Adipocyte (in vitro differentiated cells): Measurements from ENCODE around the gene CLCA2.
"Not testable (repeated sequence)": the region's sequence is repeated elsewhere in the genome, so short reads cannot be mapped to it uniquely, and the experiment has no call there.

ENCODE experiments used
- DNase-seq: peaks from one replicate; pipeline ENCODE4 v3.0.0-alpha.2; 2015; ENCODE audit warnings: low read depth
- H3K27me3 ChIP-seq: replicated peaks from 2 replicates; pipeline ENCODE4 v1.7.0; 2013; ENCODE audit warnings: mild to moderate bottlenecking, low read length, moderate library complexity; ENCODE audit not compliant: control insufficient read depth, insufficient read depth
- H3K36me3 ChIP-seq: 2 replicates; pipeline ENCODE4 v1.7.0; 2013; ENCODE audit warnings: low read length, mild to moderate bottlenecking, moderate library complexity; ENCODE audit not compliant: control insufficient read depth, insufficient read depth, severe bottlenecking
- H3K4me1 ChIP-seq: 2 replicates; pipeline ENCODE4 v1.7.0; 2013; ENCODE audit warnings: mild to moderate bottlenecking, low read length, moderate library complexity; ENCODE audit not compliant: control insufficient read depth, insufficient read depth
- H3K4me3 ChIP-seq: 2 replicates; pipeline ENCODE4 v1.7.0; 2013; ENCODE audit warnings: mild to moderate bottlenecking, low read length, moderate library complexity
- H3K9ac ChIP-seq: 2 replicates; pipeline ENCODE4 v1.7.0; 2013; ENCODE audit warnings: mild to moderate bottlenecking, low read length, moderate library complexity
- H3K9me3 ChIP-seq: 2 replicates; pipeline ENCODE4 v1.7.0; 2013; ENCODE audit warnings: mild to moderate bottlenecking, low read length, moderate library complexity; ENCODE audit not compliant: control insufficient read depth

Gene CLCA2

DNA sequence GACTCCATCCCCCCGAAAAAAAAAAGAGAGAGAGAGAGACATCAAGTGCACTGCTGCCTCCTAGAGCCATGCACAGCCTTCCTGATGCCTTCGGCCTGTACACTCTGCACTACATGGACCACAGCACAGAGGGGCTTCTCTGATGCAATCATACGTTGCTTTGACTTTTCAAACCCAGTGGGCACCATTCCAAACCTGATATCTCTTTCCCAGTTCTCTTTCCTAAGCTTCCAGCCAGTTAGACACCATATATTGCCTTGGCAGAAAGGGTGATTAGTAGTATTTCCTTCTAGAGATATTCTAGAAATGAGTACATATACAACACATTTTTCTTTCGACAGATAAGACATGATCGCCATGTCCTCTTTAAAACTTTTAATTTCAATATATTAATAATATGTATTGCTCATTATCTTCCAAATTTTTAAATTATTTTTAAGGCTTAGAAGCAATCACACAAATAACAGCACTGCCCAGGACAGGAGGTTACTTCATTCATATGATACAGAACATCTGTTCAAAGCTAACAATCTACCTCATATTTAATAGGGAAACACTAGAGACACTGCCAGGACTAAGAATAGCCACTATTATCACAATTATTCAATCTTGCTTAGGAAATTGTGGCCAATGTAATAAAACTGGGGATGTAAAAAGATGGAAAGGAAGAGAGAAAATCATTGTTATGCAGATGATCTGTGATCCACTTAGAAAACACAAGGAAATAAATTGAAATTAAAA lies 54.6 kb downstream of the CLCA2 start:
- Histone ChIP-seq H3K9me3 (no peaks in the 10 kb centered on the region), H3K27me3 (no peaks in the 10 kb centered on the region), H3K9ac (no peak overlapping the region), H3K36me3 (no peaks in the 10 kb centered on the region), H3K4me3 (no peak overlapping the region), H3K4me1 (peaks cover 10% of the 10 kb centered on the region)
- no peak for DNase-seq

DNA sequence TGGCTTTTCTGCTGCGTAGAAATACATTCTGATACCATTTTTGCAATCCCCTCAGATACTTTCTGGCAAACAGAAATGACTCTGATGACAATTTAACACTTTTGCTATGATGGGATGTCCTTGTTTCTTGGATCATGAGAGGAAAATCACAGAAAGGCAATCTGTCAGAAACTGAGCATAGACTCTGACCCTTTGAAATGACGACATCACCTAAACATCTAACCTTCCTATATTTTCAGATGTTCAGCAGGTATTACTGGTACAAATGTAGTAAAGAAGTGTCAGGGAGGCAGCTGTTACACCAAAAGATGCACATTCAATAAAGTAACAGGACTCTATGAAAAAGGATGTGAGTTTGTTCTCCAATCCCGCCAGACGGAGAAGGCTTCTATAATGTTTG lies 58.0 kb downstream of the CLCA2 start:
- no peaks in the 10 kb centered on the region for H3K27me3 ChIP-seq
- H3K9me3 ChIP-seq = no peaks in the 10 kb centered on the region
- no peak for DNase-seq
- no peak overlapping the region for H3K9ac ChIP-seq
- no peaks in the 10 kb centered on the region for H3K36me3 ChIP-seq
- H3K4me3 ChIP-seq = no peak overlapping the region
- peaks cover 14% of the 10 kb centered on the region for H3K4me1 ChIP-seq

DNA sequence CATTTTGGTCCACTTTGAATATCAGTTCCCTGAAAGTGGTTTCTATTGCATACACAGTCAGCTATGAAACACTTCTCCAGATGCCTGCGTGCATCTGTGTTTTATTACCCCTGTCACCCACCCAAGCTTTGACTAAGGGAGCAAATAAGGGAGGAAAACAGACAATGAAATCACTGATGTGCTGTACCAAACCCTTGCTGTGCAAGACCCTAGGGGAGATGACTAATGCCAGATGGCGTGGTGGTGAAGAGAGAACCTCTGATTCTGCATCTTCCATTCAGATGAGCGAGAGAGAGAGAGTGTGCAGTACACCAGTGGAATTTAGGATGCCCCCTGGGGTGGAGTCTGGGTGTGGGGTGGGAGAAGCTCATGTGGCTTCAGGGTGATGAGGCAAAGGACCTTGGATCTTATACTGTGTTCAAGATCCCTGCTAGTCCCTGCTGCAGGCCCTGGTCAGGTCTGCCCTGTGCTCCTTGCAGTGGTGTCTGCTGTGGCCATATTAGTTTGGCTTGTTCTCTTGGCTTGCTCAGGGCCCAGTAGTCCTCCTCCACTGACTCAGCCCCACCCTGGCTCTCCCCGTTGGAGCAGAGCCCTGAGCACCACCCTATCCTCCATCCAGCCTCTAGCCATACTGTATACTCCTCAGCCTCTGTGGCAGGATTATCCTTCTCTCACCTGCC lies 63.3 kb downstream of the CLCA2 start:
- Histone ChIP-seq H3K27me3 (no peaks in the 10 kb centered on the region), H3K36me3 (no peaks in the 10 kb centered on the region), H3K9ac (peak overlapping the region; percentile 7), H3K4me1 (peaks cover 15% of the 10 kb centered on the region), H3K4me3 (no peak overlapping the region), H3K9me3 (no peaks in the 10 kb centered on the region)
- DNase-seq = peak; percentile 84

DNA sequence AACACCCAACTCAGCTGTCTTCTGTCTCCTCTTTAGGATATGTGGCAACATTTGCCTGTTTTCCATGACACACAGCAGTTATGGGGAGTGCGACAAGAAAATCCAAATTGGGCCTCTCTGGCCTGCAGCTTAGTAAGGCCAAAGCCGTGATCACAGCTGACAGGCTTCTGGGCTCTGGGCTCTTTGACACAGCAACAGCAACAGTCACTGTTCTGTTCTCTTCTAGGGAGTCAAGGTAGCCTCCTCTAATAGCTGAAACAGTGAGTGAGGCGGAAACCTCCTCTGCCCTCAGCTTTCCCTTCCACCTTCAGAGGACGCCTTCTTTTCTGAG lies 63.8 kb downstream of the CLCA2 start:
- Histone ChIP-seq H3K4me1 (peaks cover 15% of the 10 kb centered on the region), H3K36me3 (no peaks in the 10 kb centered on the region), H3K27me3 (no peaks in the 10 kb centered on the region), H3K9me3 (no peaks in the 10 kb centered on the region), H3K9ac (peak overlapping the region; percentile 7), H3K4me3 (no peak overlapping the region)
- DNase-seq = no peak

GRCh38 chr1:86489242-86489878 lies 65.4 kb downstream of the CLCA2 start:
- no peaks in the 10 kb centered on the region for H3K9me3 ChIP-seq
- peaks cover 15% of the 10 kb centered on the region for H3K4me1 ChIP-seq
- no peaks in the 10 kb centered on the region for H3K27me3 ChIP-seq
- DNase-seq = no peak
- H3K9ac ChIP-seq = no peak overlapping the region
- no peaks in the 10 kb centered on the region for H3K36me3 ChIP-seq
- no peak overlapping the region for H3K4me3 ChIP-seq

DNA sequence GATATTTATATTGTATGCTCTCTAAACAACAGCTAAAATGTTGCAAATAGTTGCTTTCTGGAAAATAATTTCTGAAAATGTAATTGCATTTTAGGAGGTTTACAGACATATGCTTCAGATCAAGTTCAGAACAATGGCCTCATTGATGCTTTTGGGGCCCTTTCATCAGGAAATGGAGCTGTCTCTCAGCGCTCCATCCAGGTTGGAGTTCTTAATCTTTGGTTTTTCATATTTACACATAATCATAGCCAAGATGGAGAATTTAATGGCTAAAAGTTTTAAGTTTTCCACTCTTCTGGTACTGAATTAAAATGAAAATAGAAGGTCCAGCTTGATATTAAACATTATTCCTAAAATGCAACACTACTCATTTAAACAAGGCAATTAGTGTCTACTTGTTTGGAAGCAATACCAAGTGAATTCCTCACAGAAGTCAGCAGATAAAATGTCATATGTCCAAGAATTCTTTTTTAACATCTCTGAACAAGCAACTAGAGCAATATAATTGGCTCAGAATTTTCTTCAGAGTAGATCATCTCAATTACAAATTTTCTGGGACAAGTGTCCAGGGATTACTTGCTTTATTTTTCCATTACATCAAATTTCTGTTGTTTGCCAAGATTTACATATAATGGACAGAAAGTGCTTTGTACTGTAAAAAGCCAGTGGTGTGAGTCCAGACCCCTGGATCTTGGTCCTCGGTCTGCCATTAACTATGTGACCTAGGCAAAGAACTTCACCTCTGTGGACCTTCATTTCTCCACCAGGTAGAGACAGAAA lies 67.4 kb downstream of the CLCA2 start:
- H3K9me3 ChIP-seq = no peaks in the 10 kb centered on the region
- no peaks in the 10 kb centered on the region for H3K27me3 ChIP-seq
- no peak for DNase-seq
- no peaks in the 10 kb centered on the region for H3K36me3 ChIP-seq
- H3K9ac ChIP-seq = no peak overlapping the region
- no peak overlapping the region for H3K4me3 ChIP-seq
- H3K4me1 ChIP-seq = peaks cover 15% of the 10 kb centered on the region

DNA sequence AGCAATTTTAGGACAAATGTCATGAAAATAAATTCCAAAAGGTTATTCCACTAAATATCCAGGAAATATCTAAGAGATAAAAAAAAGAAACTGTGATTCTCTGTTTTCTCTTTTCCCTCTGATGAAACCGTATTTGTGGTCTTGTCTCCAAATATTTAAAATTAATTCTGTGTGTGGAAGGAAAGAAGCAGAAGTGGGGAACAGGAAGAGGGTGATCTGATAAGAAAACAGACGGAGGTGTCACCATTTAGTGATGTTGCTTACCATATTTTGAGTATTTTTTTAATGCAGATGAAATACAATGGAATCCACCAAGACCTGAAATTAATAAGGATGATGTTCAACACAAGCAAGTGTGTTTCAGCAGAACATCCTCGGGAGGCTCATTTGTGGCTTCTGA lies 74.3 kb downstream of the CLCA2 start:
- Histone ChIP-seq H3K9me3 (no peaks in the 10 kb centered on the region), H3K9ac (no peak overlapping the region), H3K4me3 (no peak overlapping the region), H3K36me3 (no peaks in the 10 kb centered on the region), H3K4me1 (peaks cover 5% of the 10 kb centered on the region), H3K27me3 (no peaks in the 10 kb centered on the region)
- no peak for DNase-seq

GRCh38 chr1:86499987-86500593 lies 76.1 kb downstream of the CLCA2 start:
- no peaks in the 10 kb centered on the region for H3K9me3 ChIP-seq
- H3K36me3 ChIP-seq = no peaks in the 10 kb centered on the region
- no peaks in the 10 kb centered on the region for H3K27me3 ChIP-seq
- peaks cover 5% of the 10 kb centered on the region for H3K4me1 ChIP-seq
- H3K4me3 ChIP-seq = no peak overlapping the region
- peak; percentile 76 for DNase-seq
- no peak overlapping the region for H3K9ac ChIP-seq

- Histone ChIP-seq H3K4me1 (peaks cover 5% of the 10 kb centered on the region), H3K4me3 (no peak overlapping the region), H3K27me3 (no peaks in the 10 kb centered on the region), H3K9ac (no peak overlapping the region), H3K36me3 (no peaks in the 10 kb centered on the region), H3K9me3 (no peaks in the 10 kb centered on the region)
- no peak for DNase-seq
Observed at GRCh38 chr1:86500714-86501113, 76.7 kb downstream of the CLCA2 start.

DNA sequence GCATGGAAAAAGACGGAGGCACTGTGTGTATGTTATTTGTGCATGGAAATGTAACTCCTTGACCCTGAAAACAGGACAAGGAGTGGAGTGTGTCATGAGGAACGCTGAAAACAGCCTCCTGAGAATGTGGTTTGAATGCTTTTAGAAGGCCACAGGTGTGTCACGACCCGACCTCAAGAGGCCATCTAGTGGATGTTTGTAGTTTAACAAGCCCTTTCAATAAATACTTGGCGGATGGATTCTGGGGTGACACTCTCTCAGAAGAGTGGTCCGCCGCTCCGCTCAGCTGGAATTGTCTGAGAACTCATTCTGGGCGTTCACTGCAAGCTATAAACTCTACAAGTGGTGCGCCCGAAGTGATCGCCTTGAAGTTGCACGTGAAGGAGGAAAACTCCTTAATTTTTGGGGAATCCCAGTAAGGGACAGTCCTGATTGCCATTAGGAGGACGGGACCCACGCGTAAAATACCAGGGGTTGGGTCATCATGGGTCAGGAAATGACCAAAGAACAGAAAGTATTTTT lies 78.2 kb downstream of the CLCA2 start:
- not testable (repeated sequence) for DNase-seq, H3K4me3 ChIP-seq, H3K27me3 ChIP-seq, H3K9ac ChIP-seq, H3K4me1 ChIP-seq, H3K9me3 ChIP-seq, H3K36me3 ChIP-seq
